Measurements from ENCODE around the gene ZBTB7C.

The ZBTB7C gene

DNA sequence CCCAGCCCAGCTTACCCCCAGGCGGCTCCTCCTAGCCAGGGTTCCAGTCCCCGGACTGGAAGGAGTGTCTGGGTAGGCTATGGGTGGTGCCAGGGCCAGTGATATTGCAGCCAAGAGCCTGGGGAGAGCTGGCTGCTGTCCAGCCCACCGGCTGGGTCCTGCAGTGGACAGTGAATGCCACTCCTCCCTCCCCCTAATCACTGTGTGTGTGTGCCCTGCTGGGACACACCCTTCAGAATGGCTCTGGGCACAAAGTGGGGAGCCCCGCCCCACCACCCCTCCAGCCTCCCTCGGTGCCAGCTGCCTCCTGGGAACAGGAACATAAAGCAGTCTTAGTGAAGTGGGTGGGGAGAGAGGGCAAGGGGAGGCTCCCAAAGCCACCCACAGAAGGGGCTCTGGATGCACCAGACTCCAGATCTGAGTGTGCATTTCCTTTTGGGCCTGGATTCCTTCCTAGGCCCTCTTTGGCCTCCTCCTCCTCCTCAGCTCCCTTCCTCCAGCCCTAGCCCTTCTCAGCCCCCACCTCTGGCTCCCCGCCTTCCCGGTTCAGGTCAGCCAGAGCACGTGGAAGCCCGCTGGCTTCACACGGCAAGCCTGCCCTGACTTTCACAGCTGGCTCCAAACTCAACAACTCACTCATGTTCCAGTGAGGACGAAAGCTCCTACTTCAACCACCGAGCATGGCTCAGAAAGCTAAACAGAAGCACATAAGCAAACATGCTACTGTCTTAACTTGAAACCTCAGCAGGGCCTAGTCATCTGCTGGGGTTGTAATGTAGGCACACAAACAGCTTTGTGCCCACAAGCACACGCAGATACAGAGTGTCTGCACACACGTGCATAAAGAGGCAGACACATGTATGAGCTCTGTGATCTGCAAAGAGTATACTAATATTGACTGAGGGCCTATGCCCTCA is 269.5 kb downstream of the ZBTB7C start:
- DNase-seq (ENCODE audit: low read depth, low spot score): no peak

DNA sequence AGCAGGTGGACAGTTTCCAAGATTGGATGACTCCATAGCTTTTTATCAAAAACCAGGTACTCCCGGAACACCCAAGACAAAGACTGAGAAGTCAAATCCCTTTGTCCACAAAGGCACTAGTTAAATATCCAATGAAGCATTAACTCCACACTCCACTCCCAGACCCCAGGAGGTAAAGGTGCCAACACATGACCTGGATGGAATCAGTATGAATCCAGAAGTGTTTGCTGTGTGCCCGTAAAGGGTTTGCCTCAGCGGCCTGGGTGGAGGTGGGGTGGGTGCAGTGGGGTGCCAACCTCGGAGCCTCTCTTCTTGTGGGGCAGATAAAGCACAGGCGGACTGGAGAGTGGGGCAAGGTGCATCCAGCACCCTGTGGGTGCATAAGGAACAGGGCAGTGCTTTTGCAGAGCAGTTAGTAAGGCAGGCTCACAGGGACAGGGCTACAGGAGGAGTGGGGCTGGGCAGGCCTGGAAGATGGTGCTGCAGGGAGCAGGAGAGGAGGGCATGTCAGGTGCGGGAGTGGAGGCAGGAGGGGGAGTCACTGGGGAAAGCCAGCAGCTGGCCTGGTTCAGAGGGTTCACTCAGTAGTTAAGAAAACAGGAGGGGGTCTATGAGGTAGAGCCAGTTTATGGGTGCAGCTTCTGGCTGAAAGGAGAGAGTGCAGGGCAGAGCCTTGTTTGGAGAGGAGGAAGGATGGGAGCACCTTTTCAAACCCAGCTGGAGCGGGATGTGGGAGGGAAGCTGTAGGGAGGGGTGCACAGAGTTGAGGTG is 270.3 kb downstream of the ZBTB7C start:
- DNase-seq (ENCODE audit: low read depth, low spot score): no peak

DNA sequence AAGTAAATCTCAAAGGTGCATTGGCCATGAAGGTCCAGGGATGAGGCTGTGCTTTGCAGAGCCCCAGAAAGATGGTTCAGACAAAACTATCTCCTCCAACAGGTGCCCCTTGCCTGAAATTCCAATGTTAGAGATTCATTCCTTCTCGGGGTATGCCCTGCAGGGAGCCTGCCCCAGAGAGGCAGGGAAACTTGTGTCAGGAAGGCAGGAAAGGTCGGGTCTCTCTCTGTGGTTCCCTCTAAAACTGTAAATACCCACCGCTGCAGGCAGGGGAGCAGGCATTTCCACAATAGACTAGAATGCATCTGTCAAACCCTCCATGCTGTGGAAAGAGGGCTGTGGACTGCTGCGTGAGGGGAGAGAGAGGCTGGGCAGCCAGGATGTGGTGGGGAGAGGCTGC is 271.0 kb downstream of the ZBTB7C start:
- no peak for DNase-seq (ENCODE audit: low read depth, low spot score)

GRCh38 chr18:48137374-48138081 is 271.7 kb downstream of the ZBTB7C start:
- DNase-seq (ENCODE audit: low read depth, low spot score): no peak

DNA sequence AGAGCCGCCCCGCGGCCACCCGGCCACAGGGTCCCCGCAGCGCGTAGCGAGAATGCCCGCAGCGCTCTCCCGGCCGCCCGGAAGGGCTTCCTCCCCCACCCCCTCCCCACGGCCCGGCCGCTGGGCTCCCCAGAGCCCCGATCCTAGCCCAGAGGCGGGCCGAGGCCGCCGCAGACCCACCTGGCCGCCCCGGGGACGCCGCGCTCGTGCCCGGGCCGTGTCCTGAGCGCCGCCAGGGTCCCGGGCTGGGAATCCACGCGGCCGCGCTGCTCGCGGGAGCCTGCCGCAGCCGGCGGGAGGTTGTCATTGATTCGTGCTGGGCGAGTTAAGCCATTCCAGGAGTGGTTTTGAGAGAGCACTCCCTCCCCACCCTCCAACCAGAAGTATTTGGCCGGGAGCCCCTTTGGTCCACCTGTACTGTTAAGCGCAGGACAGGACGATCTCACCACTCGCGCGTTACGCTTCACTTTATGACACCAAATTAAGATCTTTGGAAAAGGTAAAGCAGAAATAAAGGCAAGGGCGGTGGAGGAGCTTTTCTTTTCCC is 272.3 kb downstream of the ZBTB7C start:
- no peak for DNase-seq (ENCODE audit: low read depth, low spot score)

GRCh38 chr18:48136051-48136826 is 272.9 kb downstream of the ZBTB7C start:
- DNase-seq (ENCODE audit: low read depth, low spot score): no peak

GRCh38 chr18:48135436-48135966 is 273.7 kb downstream of the ZBTB7C start:
- DNase-seq (ENCODE audit: low read depth, low spot score): no peak

DNA sequence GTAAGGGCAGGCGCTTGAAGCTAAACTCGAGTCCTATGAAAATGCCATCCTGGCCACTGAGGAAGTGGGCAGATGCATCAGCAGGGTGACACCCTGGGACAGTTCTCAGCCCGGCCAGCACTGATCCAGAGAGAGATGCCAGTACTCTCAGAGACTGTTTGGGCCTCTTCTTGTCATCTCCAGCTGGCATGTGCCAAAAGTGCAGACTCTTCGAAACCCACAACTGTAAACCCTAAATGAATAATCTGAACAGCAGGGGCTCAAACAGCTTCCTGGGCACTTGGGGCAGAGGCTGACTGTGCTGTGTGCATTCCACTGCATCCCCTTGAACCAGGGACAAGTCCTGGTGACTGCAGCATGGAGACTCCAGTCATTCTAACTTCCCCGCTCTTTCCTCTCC is 274.6 kb downstream of the ZBTB7C start:
- DNase-seq (ENCODE audit: low read depth, low spot score): no peak

GRCh38 chr18:48133671-48134251 is 275.4 kb downstream of the ZBTB7C start:
- no peak for DNase-seq (ENCODE audit: low read depth, low spot score)

GRCh38 chr18:48132797-48133655 is 276.2 kb downstream of the ZBTB7C start:
- DNase-seq (ENCODE audit: low read depth, low spot score): no peak

DNA sequence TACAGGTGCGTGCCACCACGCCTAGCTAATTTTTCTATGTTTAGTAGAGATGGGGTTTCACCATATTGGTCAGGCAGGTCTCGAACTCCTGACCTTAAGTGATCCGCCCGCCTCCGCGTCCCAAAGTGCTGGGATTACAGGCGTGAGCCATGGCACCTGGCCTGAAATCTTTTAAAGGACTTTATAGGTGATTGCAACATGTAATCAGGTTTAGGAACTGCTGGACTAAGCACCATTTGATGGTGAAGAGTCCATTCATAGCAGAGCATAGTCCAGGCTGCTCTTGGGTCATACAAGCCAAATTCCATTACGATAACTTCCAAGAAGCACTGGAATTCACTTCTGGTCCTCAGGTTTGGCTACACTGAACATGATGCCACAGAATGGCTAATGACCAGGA is 278.1 kb downstream of the ZBTB7C start:
- no peak for DNase-seq (ENCODE audit: low read depth, low spot score)

GRCh38 chr18:48129621-48130082 is 279.5 kb downstream of the ZBTB7C start:
- no peak for DNase-seq (ENCODE audit: low read depth, low spot score)

DNA sequence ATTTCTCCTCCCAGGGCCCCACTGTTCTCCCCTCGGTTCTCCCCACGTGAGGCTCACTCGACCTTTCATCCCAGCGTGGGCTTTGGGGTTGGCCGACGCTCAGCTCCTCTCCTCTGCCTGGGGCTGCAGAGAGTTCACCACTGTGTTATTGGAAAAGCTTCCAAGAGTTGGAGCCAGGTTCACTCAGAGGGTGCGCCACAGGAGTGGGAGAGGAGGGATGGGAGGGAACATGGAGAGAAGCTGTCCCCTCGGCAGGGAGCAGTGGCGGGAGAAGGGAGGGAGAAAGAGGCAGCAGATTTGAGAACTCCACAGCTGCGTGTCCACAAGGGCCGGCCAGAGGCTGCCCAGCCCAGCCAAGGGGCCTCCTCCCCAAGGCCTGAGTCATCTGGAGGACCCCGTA is 281.6 kb downstream of the ZBTB7C start:
- DNase-seq (ENCODE audit: low read depth, low spot score): no peak

GRCh38 chr18:48126240-48126639 is 282.9 kb downstream of the ZBTB7C start:
- no peak for DNase-seq (ENCODE audit: low read depth, low spot score)

DNA sequence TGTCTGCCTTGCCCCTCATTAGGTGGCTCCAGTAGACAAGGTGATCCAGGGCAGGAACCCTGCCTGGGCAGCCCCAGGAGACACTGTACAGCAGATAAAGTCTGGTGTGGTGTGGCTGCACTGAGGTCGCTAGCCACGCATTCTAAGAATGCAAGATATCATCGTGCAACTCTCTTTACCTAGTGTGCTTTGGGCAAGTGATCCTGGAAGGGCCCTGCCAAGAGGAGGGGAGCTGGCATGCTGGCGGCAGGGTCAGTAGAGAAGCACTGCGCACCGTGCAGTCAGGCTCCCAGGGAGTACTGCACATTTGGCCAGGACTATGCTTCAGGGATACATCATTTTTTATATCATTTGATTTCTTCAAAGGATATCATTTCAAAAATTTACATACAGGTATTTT is 283.5 kb downstream of the ZBTB7C start:
- no peak for DNase-seq (ENCODE audit: low read depth, low spot score)

- DNase-seq (ENCODE audit: low read depth, low spot score): no peak
Measured at GRCh38 chr18:48124857-48125626, 284.1 kb downstream of the ZBTB7C start.

DNA sequence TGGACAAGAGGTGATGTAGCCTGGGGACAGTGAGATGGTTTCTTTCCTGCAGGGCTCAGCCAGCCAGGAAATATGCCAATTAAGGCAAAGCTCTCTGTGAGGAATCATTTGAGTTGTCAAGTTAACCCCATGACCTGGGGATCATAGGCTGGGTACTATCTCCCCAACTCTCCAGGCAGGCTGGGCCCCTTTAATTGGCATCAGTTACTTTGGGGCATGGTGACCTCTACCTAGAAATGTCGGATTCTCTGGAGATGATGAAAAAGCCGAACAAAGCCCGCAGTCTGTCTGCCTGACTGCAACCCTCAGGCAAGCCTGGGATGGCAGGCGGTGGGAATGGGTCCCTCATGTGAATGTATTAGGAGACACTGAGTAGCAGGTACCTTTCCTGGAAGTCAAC is 285.2 kb downstream of the ZBTB7C start:
- DNase-seq (ENCODE audit: low read depth, low spot score): no peak

DNA sequence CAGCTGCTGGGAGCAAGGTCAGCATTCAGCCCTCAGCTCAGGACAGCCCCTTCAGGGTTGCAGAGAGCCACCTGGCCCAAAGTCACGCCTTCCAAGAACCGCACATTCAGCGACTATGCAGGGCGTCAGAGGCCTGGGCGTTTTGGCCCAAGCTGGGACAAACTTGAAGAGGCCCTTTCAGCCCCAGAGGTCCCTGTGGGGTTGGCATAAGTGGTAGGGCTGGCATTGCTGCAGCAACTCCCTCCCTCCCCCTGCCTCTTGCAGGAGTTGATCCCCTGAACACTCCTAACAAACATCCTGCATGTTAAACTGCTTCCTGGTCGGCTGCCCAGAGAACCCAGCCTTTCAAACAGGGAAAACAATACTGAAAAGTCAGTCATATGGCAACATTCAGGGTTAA is 285.9 kb downstream of the ZBTB7C start:
- no peak for DNase-seq (ENCODE audit: low read depth, low spot score)

GRCh38 chr18:48122816-48123215 is 286.4 kb downstream of the ZBTB7C start:
- no peak for DNase-seq (ENCODE audit: low read depth, low spot score)

Data from activated CD4-positive, CD25-positive, alpha-beta regulatory T cell treated with anti-CD3 and anti-CD28 coated beads, Interleukin-2, amount 50 U/mL, for 16 hours (primary cell).